HEK293 (cell line): Measurements from ENCODE around the gene MAN2A2.

ENCODE experiments used
- CTCF ChIA-PET: fragments of 350-600 bp; formaldehyde crosslinking; extraction: SDS; loops from one replicate; lab custom pipeline; 2021; ENCODE audit warnings: antibody characterized with exemption; lab: Yijun Ruan, JAX
- POLR2A ChIA-PET: fragments of 300-600 bp; formaldehyde crosslinking; extraction: SDS; loops from one replicate; lab custom pipeline; 2020; ENCODE audit warnings: antibody characterized with exemption, inconsistent platforms; lab: Yijun Ruan, JAX
- H3K27ac ChIP-seq: fragments of 200-500 bp; sonication (Bioruptor generic); 2 replicates; pipeline ENCODE4 v1.5.1; 2014; ENCODE audit warnings: low read depth, low read length, control low read depth, inconsistent platforms; ENCODE audit errors: extremely low read depth
- H3K36me3 ChIP-seq, 2 experiments: fragments of 200-500 bp in 1 of 2; sonication (Bioruptor generic) in 1 of 2; 1 replicate in 1 of 2; 2 replicates in 1 of 2; pipeline ENCODE4 v1.5.1; 2014 to 2017; ENCODE audit warnings: inconsistent platforms in 2 of 2, low read length in 2 of 2; ENCODE audit not compliant: control insufficient read depth in 2 of 2, insufficient read depth in 1 of 2
- H3K4me1 ChIP-seq: fragments of 200-500 bp; sonication (Bioruptor generic); 2 replicates; pipeline ENCODE4 v1.5.1; 2014; ENCODE audit warnings: mild to moderate bottlenecking, low read length, inconsistent platforms; ENCODE audit not compliant: control insufficient read depth, insufficient read depth
- H3K4me3 ChIP-seq: 2 replicates; pipeline ENCODE4 v1.5.1; 2011; ENCODE audit warnings: low read depth, mild to moderate bottlenecking, control low read depth, low read length, moderate library complexity
- H3K9me3 ChIP-seq: fragments of 200-500 bp; sonication (Bioruptor generic); 2 replicates; pipeline ENCODE4 v1.5.1; 2014; ENCODE audit warnings: low read depth, low read length, inconsistent platforms; ENCODE audit not compliant: control insufficient read depth, insufficient read depth
- HOXA7 ChIP-seq: sonication (generic); formaldehyde crosslinking; IDR thresholded peaks from 2 replicates; pipeline ENCODE4 v1.8.1; 2022; ENCODE audit warnings: missing genetic modification reagents, borderline replicate concordance
- HOXC10 ChIP-seq: sonication (generic); formaldehyde crosslinking; IDR thresholded peaks from 2 replicates; pipeline ENCODE4 v1.8.1; 2023; ENCODE audit warnings: mild to moderate bottlenecking, missing genetic modification reagents
- KLF1 ChIP-seq: fragments of 450-650 bp; formaldehyde crosslinking; IDR thresholded peaks from 2 replicates; pipeline ENCODE4 v1.5.1; 2016; ENCODE audit warnings: missing biosample characterization, missing genetic modification characterization
- KLF16 ChIP-seq: fragments of 450-650 bp; formaldehyde crosslinking; IDR thresholded peaks from 2 replicates; pipeline ENCODE4 v1.5.1; 2017; ENCODE audit warnings: missing biosample characterization, missing genetic modification characterization
- MEIS1 ChIP-seq: sonication (generic); formaldehyde crosslinking; IDR thresholded peaks from 2 replicates; pipeline ENCODE4 v1.8.1; 2022; ENCODE audit warnings: missing genetic modification reagents, mild to moderate bottlenecking, borderline replicate concordance
- SETDB1 ChIP-seq: IDR thresholded peaks from one replicate; pipeline ENCODE4 v1.6.1; 2017; ENCODE audit warnings: mild to moderate bottlenecking, low read length, moderate library complexity, mixed read lengths; ENCODE audit not compliant: insufficient read length
- SP7 ChIP-seq: fragments of 450-650 bp; formaldehyde crosslinking; IDR thresholded peaks from 2 replicates; pipeline ENCODE4 v1.5.1; 2016; ENCODE audit warnings: missing biosample characterization, missing genetic modification characterization
- ZBTB17 ChIP-seq: fragments of 450-650 bp; formaldehyde crosslinking; IDR thresholded peaks from 2 replicates; pipeline ENCODE4 v1.5.1; 2016; ENCODE audit warnings: missing biosample characterization, missing genetic modification characterization
- ZEB2 ChIP-seq: fragments of 450-650 bp; formaldehyde crosslinking; IDR thresholded peaks from 2 replicates; pipeline ENCODE4 v1.5.1; 2016; ENCODE audit warnings: missing biosample characterization, missing genetic modification characterization
- ZNF175 ChIP-seq: fragments of 450-650 bp; formaldehyde crosslinking; IDR thresholded peaks from 2 replicates; pipeline ENCODE4 v1.5.1; 2016; ENCODE audit warnings: missing biosample characterization, missing genetic modification characterization
- ZNF274 ChIP-seq, 2 experiments: fragments of 200-500 bp in 1 of 2; fragments of 450-650 bp in 1 of 2; sonication (Bioruptor generic) in 1 of 2; formaldehyde crosslinking in 1 of 2; IDR thresholded peaks; 2 replicates each; pipeline versions ENCODE4 v1.5.1 to v1.6.1; 2014 to 2016; ENCODE audit warnings: borderline replicate concordance in 1 of 2, inconsistent platforms in 1 of 2, low read length in 1 of 2, missing biosample characterization in 1 of 2, missing genetic modification characterization in 1 of 2
- ZNF335 ChIP-seq: fragments of 450-650 bp; formaldehyde crosslinking; conservative IDR thresholded peaks from 2 replicates; pipeline ENCODE4 v1.5.1; 2016; ENCODE audit warnings: missing biosample characterization, missing genetic modification characterization
- ZNF341 ChIP-seq: fragments of 450-650 bp; formaldehyde crosslinking; IDR thresholded peaks from 2 replicates; pipeline ENCODE4; 2016; ENCODE audit warnings: low read depth, missing biosample characterization, missing genetic modification characterization
- ZNF37A ChIP-seq: fragments of 450-650 bp; IDR thresholded peaks from 2 replicates; pipeline ENCODE4 v1.5.1; 2018; ENCODE audit warnings: missing biosample characterization, missing genetic modification characterization
- ZNF426 ChIP-seq: fragments of 450-650 bp; formaldehyde crosslinking; IDR thresholded peaks from 2 replicates; pipeline ENCODE4 v1.5.1; 2017; ENCODE audit warnings: missing biosample characterization, missing genetic modification characterization, mild to moderate bottlenecking, inconsistent platforms, moderate library complexity
- ZNF501 ChIP-seq: fragments of 450-650 bp; formaldehyde crosslinking; IDR thresholded peaks from 2 replicates; pipeline ENCODE4 v1.5.1; 2016; ENCODE audit warnings: missing biosample characterization, missing genetic modification characterization
- ZNF555 ChIP-seq: fragments of 450-650 bp; formaldehyde crosslinking; conservative IDR thresholded peaks from 2 replicates; pipeline ENCODE4 v1.5.1; 2017; ENCODE audit warnings: missing biosample characterization, mild to moderate bottlenecking, missing genetic modification characterization, inconsistent platforms
- ZNF701 ChIP-seq: fragments of 450-650 bp; formaldehyde crosslinking; IDR thresholded peaks from 2 replicates; pipeline ENCODE4 v1.5.1; 2016; ENCODE audit warnings: missing biosample characterization, missing genetic modification characterization
- ZNF776 ChIP-seq: fragments of 450-650 bp; formaldehyde crosslinking; IDR thresholded peaks from 2 replicates; pipeline ENCODE4 v1.5.0; 2017; ENCODE audit warnings: missing biosample characterization, missing genetic modification characterization, borderline replicate concordance
- ZNF791 ChIP-seq: fragments of 450-650 bp; formaldehyde crosslinking; IDR thresholded peaks from 2 replicates; pipeline ENCODE4 v1.5.1; 2016; ENCODE audit warnings: missing biosample characterization, missing genetic modification characterization
- ZNF792 ChIP-seq: fragments of 450-650 bp; formaldehyde crosslinking; IDR thresholded peaks from 2 replicates; pipeline ENCODE4 v1.5.1; 2016; ENCODE audit warnings: missing biosample characterization, missing genetic modification characterization
- ZNF830 ChIP-seq: fragments of 450-650 bp; IDR thresholded peaks from 2 replicates; pipeline ENCODE4 v1.5.0; 2018; ENCODE audit warnings: missing biosample characterization, missing genetic modification characterization, low read depth, mild to moderate bottlenecking, moderate library complexity
- ZNF843 ChIP-seq: fragments of 450-650 bp; formaldehyde crosslinking; IDR thresholded peaks from 2 replicates; pipeline ENCODE4 v1.5.1; 2016; ENCODE audit warnings: missing biosample characterization, missing genetic modification characterization
- TF ChIP-seq, protein P1 (sequence below): fragments of 450-650 bp; formaldehyde crosslinking; IDR thresholded peaks from 2 replicates; pipeline ENCODE4 v1.5.1; 2016; ENCODE audit warnings: missing biosample characterization, missing genetic modification characterization
- TF ChIP-seq, protein P2 (sequence below): IDR thresholded peaks from 2 replicates; pipeline ENCODE4 v1.6.1; 2011; ENCODE audit warnings: mild to moderate bottlenecking, low read depth, low read length, borderline replicate concordance
- TF ChIP-seq, protein P3 (sequence below): fragments of 450-650 bp; formaldehyde crosslinking; IDR thresholded peaks from 2 replicates; pipeline ENCODE4 v1.5.1; 2017; ENCODE audit warnings: missing biosample characterization, missing genetic modification characterization

Gene MAN2A2

DNA sequence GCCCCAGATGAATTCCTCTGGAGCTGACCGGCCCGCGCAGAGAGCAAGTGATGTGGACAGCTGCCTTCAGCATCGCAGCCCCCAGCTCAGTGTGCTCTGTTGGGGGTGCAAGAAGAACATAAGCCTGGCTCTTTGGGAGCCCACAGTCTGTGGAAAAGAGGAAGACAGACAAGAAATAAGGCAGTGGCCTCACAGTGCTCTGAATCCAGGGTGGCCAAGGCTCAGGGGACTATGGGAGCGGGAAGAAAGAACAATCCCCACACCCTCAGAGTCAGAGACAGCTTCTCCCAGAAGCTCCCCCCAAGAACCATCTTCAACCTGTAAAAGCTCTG, 29.5 kb downstream of the MAN2A2 start:
- CTCF ChIA-PET, result interaction anchor here (0.6 to 11.7 kb wide), 48 partner anchors 9 to 1770 kb away, joined by 3 to 163 read pairs (median 5); partner anchors contain the start of genes MAN2A2, RCCD1 and VPS33B
- TF ChIP-seq ZNF335 (no peak), ZNF426 (no peak), ZNF555 (tag by site-specific recombination) (no peak), ZNF830 (no peak), MEIS1 (no peak), ZNF776 (tag by site-specific recombination) (no peak), HOXA7 (CRISPR knock-in tag) (no peak), ZNF175 (tag by site-specific recombination) (no peak), ZNF701 (tag by site-specific recombination) (0 out of 2 replicates have a peak, but pooled peaks have one; percentile 28), ZNF341 (tag by site-specific recombination) (no peak), ZNF843 (tag by site-specific recombination) (no peak), ZNF274 (IDR thresholded peaks at IDR 0.05; ENCODE audit: low read length) (no peak), ZNF274 (tag by site-specific recombination; IDR thresholded peaks at IDR 0.05; ENCODE audit: borderline replicate concordance) (no peak), ZNF791 (tag by site-specific recombination) (no peak), ZEB2 (tag by site-specific recombination) (no peak), SP7 (tag by site-specific recombination) (0 out of 2 replicates have a peak, but pooled peaks have one; percentile 4), ZNF792 (tag by site-specific recombination) (no peak), ZBTB17 (tag by site-specific recombination) (no peak; the same call in 1 of the 2 replicates), KLF16 (tag by site-specific recombination) (no peak), SETDB1 (no peak), HOXC10 (no peak), ZNF37A (tag by site-specific recombination) (no peak), ZNF501 (tag by site-specific recombination) (0 out of 2 replicates have a peak, but pooled peaks have one; percentile 11), KLF1 (tag by site-specific recombination) (no peak)
- TF ChIP-seq, protein P1, sequence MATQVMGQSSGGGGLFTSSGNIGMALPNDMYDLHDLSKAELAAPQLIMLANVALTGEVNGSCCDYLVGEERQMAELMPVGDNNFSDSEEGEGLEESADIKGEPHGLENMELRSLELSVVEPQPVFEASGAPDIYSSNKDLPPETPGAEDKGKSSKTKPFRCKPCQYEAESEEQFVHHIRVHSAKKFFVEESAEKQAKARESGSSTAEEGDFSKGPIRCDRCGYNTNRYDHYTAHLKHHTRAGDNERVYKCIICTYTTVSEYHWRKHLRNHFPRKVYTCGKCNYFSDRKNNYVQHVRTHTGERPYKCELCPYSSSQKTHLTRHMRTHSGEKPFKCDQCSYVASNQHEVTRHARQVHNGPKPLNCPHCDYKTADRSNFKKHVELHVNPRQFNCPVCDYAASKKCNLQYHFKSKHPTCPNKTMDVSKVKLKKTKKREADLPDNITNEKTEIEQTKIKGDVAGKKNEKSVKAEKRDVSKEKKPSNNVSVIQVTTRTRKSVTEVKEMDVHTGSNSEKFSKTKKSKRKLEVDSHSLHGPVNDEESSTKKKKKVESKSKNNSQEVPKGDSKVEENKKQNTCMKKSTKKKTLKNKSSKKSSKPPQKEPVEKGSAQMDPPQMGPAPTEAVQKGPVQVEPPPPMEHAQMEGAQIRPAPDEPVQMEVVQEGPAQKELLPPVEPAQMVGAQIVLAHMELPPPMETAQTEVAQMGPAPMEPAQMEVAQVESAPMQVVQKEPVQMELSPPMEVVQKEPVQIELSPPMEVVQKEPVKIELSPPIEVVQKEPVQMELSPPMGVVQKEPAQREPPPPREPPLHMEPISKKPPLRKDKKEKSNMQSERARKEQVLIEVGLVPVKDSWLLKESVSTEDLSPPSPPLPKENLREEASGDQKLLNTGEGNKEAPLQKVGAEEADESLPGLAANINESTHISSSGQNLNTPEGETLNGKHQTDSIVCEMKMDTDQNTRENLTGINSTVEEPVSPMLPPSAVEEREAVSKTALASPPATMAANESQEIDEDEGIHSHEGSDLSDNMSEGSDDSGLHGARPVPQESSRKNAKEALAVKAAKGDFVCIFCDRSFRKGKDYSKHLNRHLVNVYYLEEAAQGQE, result peak; percentile 65
- TF ChIP-seq, protein P2, sequence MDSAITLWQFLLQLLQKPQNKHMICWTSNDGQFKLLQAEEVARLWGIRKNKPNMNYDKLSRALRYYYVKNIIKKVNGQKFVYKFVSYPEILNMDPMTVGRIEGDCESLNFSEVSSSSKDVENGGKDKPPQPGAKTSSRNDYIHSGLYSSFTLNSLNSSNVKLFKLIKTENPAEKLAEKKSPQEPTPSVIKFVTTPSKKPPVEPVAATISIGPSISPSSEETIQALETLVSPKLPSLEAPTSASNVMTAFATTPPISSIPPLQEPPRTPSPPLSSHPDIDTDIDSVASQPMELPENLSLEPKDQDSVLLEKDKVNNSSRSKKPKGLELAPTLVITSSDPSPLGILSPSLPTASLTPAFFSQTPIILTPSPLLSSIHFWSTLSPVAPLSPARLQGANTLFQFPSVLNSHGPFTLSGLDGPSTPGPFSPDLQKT, result no peak
- TF ChIP-seq, protein P3, sequence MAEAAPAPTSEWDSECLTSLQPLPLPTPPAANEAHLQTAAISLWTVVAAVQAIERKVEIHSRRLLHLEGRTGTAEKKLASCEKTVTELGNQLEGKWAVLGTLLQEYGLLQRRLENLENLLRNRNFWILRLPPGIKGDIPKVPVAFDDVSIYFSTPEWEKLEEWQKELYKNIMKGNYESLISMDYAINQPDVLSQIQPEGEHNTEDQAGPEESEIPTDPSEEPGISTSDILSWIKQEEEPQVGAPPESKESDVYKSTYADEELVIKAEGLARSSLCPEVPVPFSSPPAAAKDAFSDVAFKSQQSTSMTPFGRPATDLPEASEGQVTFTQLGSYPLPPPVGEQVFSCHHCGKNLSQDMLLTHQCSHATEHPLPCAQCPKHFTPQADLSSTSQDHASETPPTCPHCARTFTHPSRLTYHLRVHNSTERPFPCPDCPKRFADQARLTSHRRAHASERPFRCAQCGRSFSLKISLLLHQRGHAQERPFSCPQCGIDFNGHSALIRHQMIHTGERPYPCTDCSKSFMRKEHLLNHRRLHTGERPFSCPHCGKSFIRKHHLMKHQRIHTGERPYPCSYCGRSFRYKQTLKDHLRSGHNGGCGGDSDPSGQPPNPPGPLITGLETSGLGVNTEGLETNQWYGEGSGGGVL, result no peak
- Histone ChIP-seq H3K36me3 (peaks cover 10 to 15% of the 10 kb centered on the region in 2 experiments; a peak in 2 of 3 replicates), H3K4me3 (no peak overlapping the region; the same call in 1 of the 2 replicates), H3K4me1 (0 out of 2 replicates have a peak, but pooled peaks cover 2% of the 10 kb centered on the region), H3K27ac (peak overlapping the region; percentile 2; the same call in 1 of the 2 replicates), H3K9me3 (no peaks in the 10 kb centered on the region)
- POLR2A ChIA-PET, result interaction anchor here (0.5 to 11.4 kb wide), 14 partner anchors 9 to 1900 kb away, joined by 3 to 179 read pairs (median 4); partner anchors contain the start of genes BLM, MAN2A2, RCCD1 and VPS33B
